K562 (cell line): ENCODE results near the gene ODF2. TPM values are rescaled to one million over a fixed set of nuclear protein-coding genes. Genes with fewer than 3 reads are reported as not detected.

Experiments
- ATAC-seq: fragments of 200-7000 bp; cut with Tn5 transposase; 3 replicates; pipeline ENCODE4 v1.9.1; 2020; ENCODE audit warnings: moderate library complexity
- BruUV-seq: library from RNA; stranded (reverse); fragments of 400-500 nt; replicated peaks from 2 replicates; lab custom pipeline; 2021; lab: Mats Ljungman, UMichigan
- CTCF ChIA-PET: fragments of 300-600 bp; formaldehyde crosslinking; extraction: SDS; loops from one replicate; lab custom pipeline; 2021; ENCODE audit warnings: low intra/inter-chr PET ratio; lab: Yijun Ruan, JAX
- POLR2A ChIA-PET: fragments of 300-600, 350-650 bp; sonication (Branson Sonifier 250); formaldehyde crosslinking; extraction: SDS; loops from one replicate; lab custom pipeline; 2021; ENCODE audit warnings: antibody characterized with exemption, inconsistent platforms; lab: Yijun Ruan, JAX
- DNase-seq, 4 experiments: peaks; one replicate each; pipeline versions ENCODE4 v3.0.0 to v3.0.0-alpha.2; 2011 to 2018; ENCODE audit warnings: low spot score in 3 of 4, mixed read lengths in 3 of 4; ENCODE audit errors: extremely low read depth in 1 of 4
- FAIRE-seq: peaks from 2 replicates; lab custom pipeline; 2011; peaks lifted over from hg19 to GRCh38; lab: Jason Lieb, UNC
- H2AFZ ChIP-seq: 2 replicates; pipeline ENCODE4 v1.6.0; 2011; ENCODE audit warnings: low read depth, low read length, control low read depth, inconsistent platforms
- H3K27ac ChIP-seq: fragments of 200-600 bp; 3 replicates; pipeline ENCODE4 v1.8.0; 2011; ENCODE audit warnings: low read depth, mild to moderate bottlenecking, control low read depth, inconsistent platforms, low read length, moderate library complexity, mixed read lengths; ENCODE audit errors: extremely low read depth
- H3K27me3 ChIP-seq, 2 experiments: fragments of 300-600 bp in 1 of 2; 2 replicates in 1 of 2; 3 replicates in 1 of 2; pipeline versions ENCODE4 v1.6.0 to v1.8.0; 2011; ENCODE audit warnings: inconsistent platforms in 2 of 2, low read length in 2 of 2, mild to moderate bottlenecking in 1 of 2, mixed read lengths in 1 of 2, moderate library complexity in 1 of 2; ENCODE audit not compliant: control insufficient read depth in 2 of 2, insufficient read depth in 2 of 2
- H3K36me3 ChIP-seq: fragments of 300-600 bp; 3 replicates; pipeline ENCODE4 v1.8.0; 2011; ENCODE audit warnings: mild to moderate bottlenecking, low read length, inconsistent platforms; ENCODE audit not compliant: control insufficient read depth, insufficient read depth
- H3K4me1 ChIP-seq, 2 experiments: fragments of 200-600 bp in 1 of 2; replicated peaks in 1 of 2; 2 replicates in 1 of 2; 3 replicates in 1 of 2; pipeline versions ENCODE4 v1.5.1 to v1.8.0; 2011; ENCODE audit warnings: inconsistent platforms in 2 of 2, low read length in 2 of 2, mild to moderate bottlenecking in 1 of 2, mixed read lengths in 1 of 2, moderate library complexity in 1 of 2; ENCODE audit not compliant: control insufficient read depth in 2 of 2, insufficient read depth in 2 of 2
- H3K4me2 ChIP-seq: 2 replicates; pipeline ENCODE4 v1.6.1; 2011; ENCODE audit warnings: low read length, control low read depth, inconsistent platforms, mixed read lengths; ENCODE audit not compliant: insufficient read depth
- H3K4me3 ChIP-seq: fragments of 200-600 bp; sonication (generic), shearing (Covaris generic); 2 replicates; pipeline ENCODE4 v1.5.1; 2016; ENCODE audit warnings: control low read depth, inconsistent platforms
- H3K79me2 ChIP-seq: fragments of 200-600 bp; 3 replicates; pipeline ENCODE4 v1.8.0; 2011; ENCODE audit warnings: low read length, inconsistent platforms; ENCODE audit not compliant: control insufficient read depth, insufficient read depth
- H3K9ac ChIP-seq, 2 experiments: 2 replicates each; pipeline versions ENCODE4 v1.6.0 to v1.6.1; 2011; ENCODE audit warnings: low read depth in 2 of 2, low read length in 2 of 2, control low read depth in 1 of 2, inconsistent platforms in 1 of 2, mild to moderate bottlenecking in 1 of 2, mixed read lengths in 1 of 2; ENCODE audit not compliant: insufficient read depth in 1 of 2
- H3K9me1 ChIP-seq: one replicate; pipeline ENCODE4 v1.6.0; 2011; ENCODE audit warnings: inconsistent platforms, mild to moderate bottlenecking, low read length, moderate library complexity; ENCODE audit not compliant: control insufficient read depth, insufficient read depth
- H3K9me3 ChIP-seq: replicated peaks from 2 replicates; pipeline ENCODE4 v1.5.1; 2011; ENCODE audit warnings: low read depth, low read length, inconsistent platforms; ENCODE audit not compliant: control insufficient read depth, insufficient read depth
- H4K20me1 ChIP-seq: replicated peaks from 2 replicates; pipeline ENCODE4 v1.6.1; 2011; ENCODE audit warnings: low read length, inconsistent platforms, mixed read lengths; ENCODE audit not compliant: control insufficient read depth, insufficient read depth
- ARID3B ChIP-seq: fragments of 250-450 bp; sonication (Bioruptor Pico); IDR thresholded peaks from 2 replicates; pipeline ENCODE4 v1.4.0; 2020; ENCODE audit warnings: borderline replicate concordance
- CXXC5 ChIP-seq: fragments of 250-450 bp; sonication (Bioruptor Pico); IDR thresholded peaks from 2 replicates; pipeline ENCODE4 v1.8.0; 2022; ENCODE audit warnings: inconsistent platforms, mild to moderate bottlenecking, moderate library complexity
- E2F6 ChIP-seq, 2 experiments: IDR thresholded peaks; 2 replicates each; pipeline ENCODE4 v1.6.1; 2011; ENCODE audit warnings: borderline replicate concordance in 1 of 2, control low read depth in 1 of 2, low read depth in 1 of 2, low read length in 1 of 2, mild to moderate bottlenecking in 1 of 2, mixed read lengths in 1 of 2, moderate library complexity in 1 of 2; ENCODE audit not compliant: insufficient read depth in 1 of 2, insufficient read length in 1 of 2, poor library complexity in 1 of 2, severe bottlenecking in 1 of 2; ENCODE audit errors: extremely low read depth in 1 of 2
- EGR1 ChIP-seq: fragments of 450-650 bp; conservative IDR thresholded peaks from 2 replicates; pipeline ENCODE4 v1.6.1; 2017; ENCODE audit warnings: mild to moderate bottlenecking
- GABPB2 ChIP-seq: fragments of 250-450 bp; sonication (Bioruptor Pico); conservative IDR thresholded peaks from 2 replicates; pipeline ENCODE4 v1.5.1; 2021; ENCODE audit warnings: mild to moderate bottlenecking
- HCFC1 ChIP-seq: IDR thresholded peaks from 2 replicates; pipeline ENCODE4 v1.6.1; 2012; ENCODE audit warnings: low read depth, low read length, improper control_type of control experiment
- L3MBTL2 ChIP-seq: fragments of 450-650 bp; IDR thresholded peaks from 2 replicates; pipeline ENCODE4 v1.6.1; 2016; ENCODE audit warnings: mild to moderate bottlenecking, moderate library complexity
- SAFB ChIP-seq: fragments of 200-400 bp; formaldehyde crosslinking; IDR thresholded peaks from 2 replicates; pipeline ENCODE4 v1.6.1; 2017; ENCODE audit warnings: low read depth, low read length, borderline replicate concordance
- SRF ChIP-seq, 2 experiments: fragments of 250-450, 450-650 bp in 1 of 2; sonication (Bioruptor Pico) in 1 of 2; sonication (generic) in 1 of 2; formaldehyde crosslinking; IDR thresholded peaks; 2 replicates each; pipeline versions ENCODE4 v1.5.0 to v1.5.1; 2020 to 2022; ENCODE audit warnings: mild to moderate bottlenecking in 1 of 2, missing genetic modification reagents in 1 of 2
- ZBTB7A ChIP-seq: IDR thresholded peaks from 2 replicates; pipeline ENCODE4 v1.6.1; 2011; ENCODE audit warnings: low read depth, mild to moderate bottlenecking, low read length, moderate library complexity, borderline replicate concordance; ENCODE audit not compliant: control insufficient read depth
- ZFP36 ChIP-seq: fragments of 150-350 bp; IDR thresholded peaks from 2 replicates; pipeline ENCODE4 v1.6.1; 2018; ENCODE audit warnings: low read length, low read depth; ENCODE audit not compliant: partially characterized antibody
- ZNF561 ChIP-seq: fragments of 450-650 bp; formaldehyde crosslinking; conservative IDR thresholded peaks from 2 replicates; pipeline ENCODE4 v1.4.0; 2020; ENCODE audit warnings: mild to moderate bottlenecking, moderate library complexity
- WGBS: fragments of 100-300 bp; shearing (Covaris generic); methylation state at CpG from one replicate; pipeline ENCODE4 v1.1.6; 2016; ENCODE audit warnings: low coverage, mixed read lengths; ENCODE audit not compliant: insufficient coverage; ENCODE audit errors: missing lambda C conversion rate; 5-methylcytosine and 5-hydroxymethylcytosine counted together
- in situ Hi-C: fragments of 300-500 bp; cut with MboI; formaldehyde crosslinking; loops from 4 replicates; pipeline ENCODE4 v1.15.0; 2018; ENCODE audit warnings: inconsistent platforms, mixed read lengths
- intact Hi-C: fragments of 100-400 bp; cut with micrococcal nuclease; formaldehyde crosslinking; loops from 2 replicates; pipeline ENCODE4 v1.14.2; 2022
- polyA plus RNA-seq, 8 experiments: library from polyadenylated mRNA; depleted of rRNA in 4 of 8; stranded (reverse) in 5 of 8; unstranded in 3 of 8; fragments of >200 nt; fragmentation: Nextera tagmentation in 2 of 8; fragmentation: Illumina TruSeq in 1 of 8; extraction: Ambion mirVana in 2 of 8; extraction: Trizol in 1 of 8; gene quantifications; 2 replicates each; pipeline versions ENCODE4 v1.2.1 to v1.2.3, GENCODE V29; 2011 to 2014; ENCODE audit warnings: inconsistent platforms in 1 of 8, missing spikeins in 1 of 8
- total RNA-seq, 7 experiments: library from RNA; depleted of rRNA in 6 of 7; stranded (reverse); fragments of >200 nt in 6 of 7; fragmentation: Illumina TruSeq in 2 of 7; extraction: Trizol in 2 of 7; gene quantifications; 2 replicates each; pipeline versions ENCODE4 v1.2.1 to v1.2.3, GENCODE V29; 2011 to 2021; ENCODE audit warnings: low replicate concordance in 1 of 7
- TF ChIP-seq, protein P1 (sequence below): sonication (generic); formaldehyde crosslinking; IDR thresholded peaks from 2 replicates; pipeline ENCODE4 v1.8.0; 2022; ENCODE audit warnings: mild to moderate bottlenecking, missing genetic modification reagents
- TF ChIP-seq, protein P2 (sequence below): fragments of 250-450 bp; sonication (Bioruptor Pico); IDR thresholded peaks from 2 replicates; pipeline ENCODE4 v1.8.0; 2021; ENCODE audit warnings: mild to moderate bottlenecking, moderate library complexity

Gene ODF2
- total and polyA plus RNA-seq, 9 of the 15 experiments (the other 6 are each of a cell fraction or from before 2014, with no cell fraction given), result 16.5 to 83.2 (median 69.7) TPM

DNA sequence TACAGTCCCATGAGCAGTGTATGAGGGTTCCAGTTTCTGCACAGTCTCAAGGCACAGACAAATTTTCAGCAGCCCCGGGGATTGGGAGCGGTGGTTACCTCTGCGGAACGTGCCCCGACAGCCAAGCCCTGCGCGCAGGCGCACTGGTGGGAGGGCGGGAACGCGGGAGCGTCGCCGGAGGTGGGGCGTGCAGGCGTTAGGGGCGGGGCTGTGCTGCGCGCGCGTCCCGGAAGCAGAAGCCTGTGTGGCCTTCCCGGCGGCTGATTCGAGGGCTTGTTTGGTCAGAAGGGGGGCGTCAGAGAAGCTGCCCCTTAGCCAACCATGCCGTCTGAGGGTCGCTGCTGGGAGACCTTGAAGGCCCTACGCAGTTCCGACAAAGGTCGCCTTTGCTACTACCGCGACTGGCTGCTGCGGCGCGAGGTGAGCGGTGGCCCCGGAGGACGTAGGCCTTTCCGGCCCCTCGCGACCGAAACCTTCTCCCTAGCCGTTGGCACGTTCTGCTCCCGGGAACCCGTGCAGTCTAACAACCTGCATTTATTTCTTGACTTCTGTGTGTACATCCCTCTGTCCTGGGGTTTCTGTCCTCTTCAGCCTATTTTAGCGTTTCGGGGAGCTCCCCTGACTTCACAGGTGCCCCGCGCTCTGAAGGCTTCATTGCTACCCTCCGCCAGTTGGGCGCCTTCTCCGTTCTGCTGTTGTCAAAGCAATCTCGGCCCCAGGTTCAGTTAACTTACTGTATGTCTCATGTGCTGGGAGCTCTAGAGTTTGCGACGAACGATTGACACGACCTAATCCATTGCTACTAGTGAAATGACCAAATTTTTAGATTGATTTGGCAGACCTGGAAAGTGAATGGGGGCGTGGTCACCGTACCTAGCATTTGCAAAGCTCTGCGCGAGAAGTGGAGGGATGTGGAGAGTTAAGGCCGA lies 48.9 kb downstream of the ODF2 start, which contains the start of gene GLE1:
Gene GLE1, plus strand, starts transcription at position 235 of the 929 bp plus-strand sequence. Its CDS starts 87 bp downstream, at position 322.
- CTCF ChIA-PET, result interaction anchor here (0.6 kb wide), 1 partner anchor 94 kb away, joined by 3 read pairs; no protein-coding TSS in a partner anchor
- intact Hi-C loops, result loop anchor here (2.0 to 10.0 kb wide), 3 partner anchors 48 to 110 kb away; partner anchors contain the start of gene SPTAN1
- Histone ChIP-seq H3K4me3 (peak within 1 kb of the TSS; percentile 69), H3K9me1 (no peaks in the 10 kb centered on the region), H3K9me3 (no peaks in the 10 kb centered on the region), H3K79me2 (peaks cover 30% of the 10 kb centered on the region), H3K36me3 (peaks cover 43% of the 10 kb centered on the region), H3K4me2 (peak within 1 kb of the TSS; percentile 97), H3K27ac (peak within 1 kb of the TSS; percentile 86), H2AFZ (peak within 1 kb of the TSS; percentile 98), H4K20me1 (0 out of 2 replicates have a peak, but pooled peaks cover 3% of the 10 kb centered on the region), H3K9ac (peak within 1 kb of the TSS; percentile 88 to 100), H3K4me1 (peaks cover 6 to 11% of the 10 kb centered on the region in 2 experiments; a peak in 4 of 5 replicates), H3K27me3 (no peaks in the 10 kb centered on the region)
- DNase-seq, result peak; percentile 97 to 100 (median 98)
- FAIRE-seq, result peak; percentile 83
- ATAC-seq, result peak; percentile 97
- POLR2A ChIA-PET, result interaction anchor here (0.5 to 1.3 kb wide), 13 partner anchors 8 to 216 kb away, joined by 3 to 6 read pairs (median 3); partner anchors contain the start of gene SPTAN1
- WGBS, result under 1% methylated on average over 51 of the region's 64 CpGs
- in situ Hi-C loops, result no loop called here
- TSS peak; percentile 66 for BruUV-seq
- TF ChIP-seq E2F6 (IDR thresholded peaks at IDR 0.05; ENCODE audit: borderline replicate concordance in 1 of 2, extremely low read depth in 1 of 2, insufficient read depth in 1 of 2, insufficient read length in 1 of 2, low read depth in 1 of 2, low read length in 1 of 2, poor library complexity in 1 of 2, severe bottlenecking in 1 of 2), result peak; percentile 87 to 97
- TF ChIP-seq SAFB, result no peak
- TF ChIP-seq, protein P1, sequence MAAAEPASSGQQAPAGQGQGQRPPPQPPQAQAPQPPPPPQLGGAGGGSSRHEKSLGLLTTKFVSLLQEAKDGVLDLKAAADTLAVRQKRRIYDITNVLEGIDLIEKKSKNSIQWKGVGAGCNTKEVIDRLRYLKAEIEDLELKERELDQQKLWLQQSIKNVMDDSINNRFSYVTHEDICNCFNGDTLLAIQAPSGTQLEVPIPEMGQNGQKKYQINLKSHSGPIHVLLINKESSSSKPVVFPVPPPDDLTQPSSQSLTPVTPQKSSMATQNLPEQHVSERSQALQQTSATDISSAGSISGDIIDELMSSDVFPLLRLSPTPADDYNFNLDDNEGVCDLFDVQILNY (CRISPR knock-in tag), result peak; percentile 46; the same call in 1 of the 2 replicates
- no peak for TF ChIP-seq GABPB2 (CRISPR knock-in tag)
- TF ChIP-seq CXXC5 (CRISPR knock-in tag), result peak; percentile 48; the same call in 1 of the 2 replicates
- no peak for TF ChIP-seq ZNF561 (CRISPR knock-in tag)
- TF ChIP-seq SRF (CRISPR knock-in tag; IDR thresholded peaks at IDR 0.05), result peak in 1 of 2 experiments; percentile 71; a peak in 2 of 4 replicates
- TF ChIP-seq EGR1, result 0 out of 2 replicates have a peak, but pooled peaks have one; percentile 29
- peak; percentile 3 for TF ChIP-seq ZFP36
- TF ChIP-seq, protein P2, sequence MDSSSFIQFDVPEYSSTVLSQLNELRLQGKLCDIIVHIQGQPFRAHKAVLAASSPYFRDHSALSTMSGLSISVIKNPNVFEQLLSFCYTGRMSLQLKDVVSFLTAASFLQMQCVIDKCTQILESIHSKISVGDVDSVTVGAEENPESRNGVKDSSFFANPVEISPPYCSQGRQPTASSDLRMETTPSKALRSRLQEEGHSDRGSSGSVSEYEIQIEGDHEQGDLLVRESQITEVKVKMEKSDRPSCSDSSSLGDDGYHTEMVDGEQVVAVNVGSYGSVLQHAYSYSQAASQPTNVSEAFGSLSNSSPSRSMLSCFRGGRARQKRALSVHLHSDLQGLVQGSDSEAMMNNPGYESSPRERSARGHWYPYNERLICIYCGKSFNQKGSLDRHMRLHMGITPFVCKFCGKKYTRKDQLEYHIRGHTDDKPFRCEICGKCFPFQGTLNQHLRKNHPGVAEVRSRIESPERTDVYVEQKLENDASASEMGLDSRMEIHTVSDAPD (CRISPR knock-in tag), result no peak
- TF ChIP-seq HCFC1, result no peak; the same call in 1 of the 2 replicates
- TF ChIP-seq ARID3B (CRISPR knock-in tag), result no peak
- TF ChIP-seq ZBTB7A, result peak; percentile 88; the same call in 1 of the 2 replicates
- TF ChIP-seq L3MBTL2, result peak; percentile 84
